HG03196 (cell line): ENCODE measurements around the gene TVP23A.

Source experiments
- ATAC-seq: cut with Tn5 transposase; IDR thresholded peaks from one replicate; pipeline ENCODE4 v1.9.1; 2021; ENCODE audit not compliant: unreplicated experiment

The TVP23A gene

DNA sequence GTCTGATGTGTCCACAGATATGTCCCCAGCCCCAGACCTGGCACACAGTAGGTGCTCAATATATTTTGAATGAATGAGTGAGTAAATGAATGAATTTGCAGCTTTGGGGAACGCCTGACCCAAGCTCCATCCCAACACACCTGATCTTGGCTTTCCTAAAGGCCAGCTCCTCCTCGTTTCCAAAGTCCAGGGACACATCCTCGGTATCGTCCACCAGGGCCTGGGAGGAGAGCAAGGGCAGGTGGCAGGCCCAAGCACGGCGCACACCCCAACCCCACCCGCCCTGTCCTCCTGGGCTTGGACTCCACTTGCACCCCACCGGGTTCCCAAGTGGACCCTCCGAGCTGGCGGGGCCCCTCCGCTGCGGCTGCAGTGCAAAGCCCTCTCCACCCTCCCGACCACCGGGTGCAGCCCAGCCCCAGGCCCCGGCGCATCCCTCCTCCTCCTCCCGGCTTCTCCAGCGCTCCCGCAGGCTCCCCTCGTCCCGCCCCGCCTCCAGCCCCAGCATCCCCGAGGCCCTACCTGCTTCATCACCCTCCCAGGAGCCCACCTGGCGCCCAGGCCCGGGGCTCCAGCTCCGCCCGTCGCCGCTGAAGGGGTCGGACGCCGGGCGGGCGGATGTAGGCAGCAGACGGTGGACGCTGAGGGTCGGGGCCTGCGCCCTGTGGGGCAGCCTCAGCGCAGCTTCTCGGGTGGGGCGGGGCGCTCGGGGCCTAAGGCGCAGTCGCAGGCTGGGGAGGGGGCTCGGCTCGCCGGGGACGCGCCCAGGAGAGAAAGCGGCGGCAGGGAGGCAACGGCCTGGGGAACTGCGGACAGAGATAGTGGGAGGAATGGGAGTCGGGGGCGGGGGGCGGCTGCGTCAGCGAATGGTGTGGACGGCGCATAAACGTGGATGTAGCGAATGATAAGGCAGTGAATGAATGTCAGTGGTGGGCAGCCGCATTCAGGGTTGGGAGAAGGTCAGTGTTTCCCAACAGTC lies at the start of gene TVP23A:
Gene TVP23A (minus strand): TSS at position 832 of the 979 bp plus-strand sequence. CDS start 301 bp downstream, at position 531.
- ATAC-seq = no peak

DNA sequence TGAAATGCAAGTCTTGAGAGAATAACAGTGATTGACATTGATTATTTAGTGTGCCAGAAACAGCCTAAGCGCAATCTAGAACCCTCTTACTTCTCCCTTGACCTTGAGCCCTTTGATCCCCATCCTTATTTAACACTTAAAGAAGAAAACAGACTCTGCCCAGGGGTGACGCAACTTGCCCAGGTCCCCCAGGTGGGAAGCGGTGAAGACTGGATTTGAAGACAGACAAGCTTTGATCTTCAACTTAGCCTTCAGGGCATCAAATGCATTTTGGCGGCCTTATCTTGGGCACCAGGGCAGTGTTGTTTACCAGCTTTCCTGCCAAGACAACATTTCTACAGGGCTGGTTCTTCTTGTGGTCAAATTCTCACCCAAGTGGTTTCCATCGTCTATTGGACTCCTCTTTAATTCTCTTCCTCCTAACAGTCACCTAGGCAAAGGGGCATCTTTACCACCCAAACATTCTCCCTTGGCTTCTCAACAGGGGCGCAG lies 49.6 kb upstream of the TVP23A start:
- ATAC-seq = no peak

DNA sequence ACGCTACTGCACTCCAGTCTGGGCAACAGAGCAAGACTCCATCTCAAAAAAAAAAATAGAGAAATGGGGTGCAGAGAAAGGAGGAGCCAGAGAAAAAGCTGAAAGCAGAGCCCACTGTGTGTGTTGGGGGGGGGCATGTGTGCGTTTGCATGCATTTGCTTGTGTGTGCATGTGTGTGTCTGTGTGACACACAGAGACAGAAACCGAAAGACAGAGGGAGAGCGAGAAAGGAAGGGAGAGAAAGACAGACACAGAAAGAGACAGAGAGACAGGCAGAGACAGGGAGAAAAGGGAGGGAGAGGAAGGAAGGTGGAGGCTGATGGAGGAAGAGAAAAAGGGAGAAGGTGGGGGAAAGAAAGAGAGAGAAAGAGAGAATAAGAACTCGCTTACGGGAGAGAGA lies 48.6 kb upstream of the TVP23A start:
- ATAC-seq = no peak

DNA sequence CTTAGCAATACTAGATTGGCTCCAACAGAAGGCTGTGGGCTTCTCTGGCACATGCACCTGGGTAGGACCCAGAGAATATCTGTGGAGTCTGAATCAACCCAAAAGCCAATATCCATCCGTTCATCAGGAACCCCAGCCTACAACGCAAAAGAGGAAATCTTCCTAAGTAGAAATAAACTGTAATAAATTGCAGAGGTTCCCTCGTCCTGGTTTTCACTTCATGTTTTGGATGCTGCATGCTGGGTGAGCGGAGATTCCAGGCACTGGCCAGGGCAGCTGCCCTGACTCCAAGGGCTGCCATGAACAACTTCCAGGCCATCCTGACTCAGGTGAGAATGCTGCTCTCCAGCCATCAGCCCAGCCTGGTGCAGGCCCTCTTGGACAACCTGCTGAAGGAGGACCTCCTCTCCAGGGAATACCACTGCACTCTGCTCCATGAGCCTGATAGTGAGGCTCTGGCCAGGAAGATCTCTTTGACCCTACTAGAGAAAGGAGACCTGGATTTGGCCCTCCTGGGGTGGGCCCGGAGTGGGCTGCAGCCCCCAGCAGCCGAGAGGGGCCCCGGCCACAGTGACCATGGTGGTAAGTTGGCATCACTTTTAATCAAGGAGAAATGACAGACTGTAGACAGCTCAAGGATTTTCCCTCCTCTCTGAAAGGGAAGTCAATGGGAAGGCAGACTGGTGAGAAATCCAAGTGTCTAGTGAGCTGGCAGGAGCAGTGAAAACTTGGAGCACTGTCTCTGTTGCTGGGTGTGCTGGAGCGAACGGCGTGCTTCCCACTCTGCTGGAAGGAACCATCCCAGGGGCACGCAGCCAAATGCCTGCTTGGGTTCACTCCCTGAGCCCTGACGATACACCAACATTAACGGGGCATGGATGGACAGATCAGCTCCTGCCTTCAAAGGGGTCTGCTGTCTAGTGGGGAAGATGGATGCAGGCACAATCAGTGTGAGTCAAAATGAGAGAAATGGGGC lies 47.7 kb upstream of the TVP23A start:
- ATAC-seq = no peak

DNA sequence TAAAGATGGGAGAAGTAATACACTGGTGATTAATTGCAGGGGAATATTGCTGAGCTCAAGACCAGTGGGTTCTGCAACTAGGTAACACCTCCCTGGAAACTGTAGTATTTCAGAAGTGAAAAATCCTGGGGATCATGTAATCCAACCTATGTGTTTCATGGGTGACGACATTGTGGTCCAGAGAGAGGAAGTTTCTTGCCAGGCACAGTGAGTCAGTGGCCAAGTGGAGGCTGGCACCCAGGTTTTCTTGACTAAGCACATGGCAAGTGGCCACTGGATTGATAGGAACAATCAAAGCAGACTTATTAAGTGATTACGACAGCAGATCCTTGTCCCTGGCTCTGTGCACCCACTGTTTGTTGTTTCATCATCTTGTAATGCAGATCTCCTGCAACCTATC lies 43.8 kb upstream of the TVP23A start:
- ATAC-seq = no peak

DNA sequence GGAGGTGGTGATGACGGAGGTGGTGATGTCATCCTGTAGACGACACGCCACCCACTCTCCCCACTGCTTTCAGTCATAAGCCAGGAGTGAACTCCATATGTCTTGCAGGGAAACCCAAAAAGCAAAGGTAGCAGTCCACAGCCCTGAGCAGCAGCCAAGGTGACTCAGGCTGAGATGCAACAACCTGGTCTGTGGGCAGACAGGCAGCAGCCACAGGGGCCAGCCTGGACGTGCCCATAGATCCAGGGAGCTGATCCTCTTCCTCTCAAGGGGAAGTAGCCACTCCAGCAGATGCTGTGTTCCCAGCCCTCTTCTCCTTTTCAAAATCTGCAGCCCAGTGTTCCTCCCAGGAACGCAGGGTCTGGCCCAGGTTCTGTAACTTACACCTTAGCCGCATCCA lies 41.1 kb upstream of the TVP23A start:
- no peak for ATAC-seq

DNA sequence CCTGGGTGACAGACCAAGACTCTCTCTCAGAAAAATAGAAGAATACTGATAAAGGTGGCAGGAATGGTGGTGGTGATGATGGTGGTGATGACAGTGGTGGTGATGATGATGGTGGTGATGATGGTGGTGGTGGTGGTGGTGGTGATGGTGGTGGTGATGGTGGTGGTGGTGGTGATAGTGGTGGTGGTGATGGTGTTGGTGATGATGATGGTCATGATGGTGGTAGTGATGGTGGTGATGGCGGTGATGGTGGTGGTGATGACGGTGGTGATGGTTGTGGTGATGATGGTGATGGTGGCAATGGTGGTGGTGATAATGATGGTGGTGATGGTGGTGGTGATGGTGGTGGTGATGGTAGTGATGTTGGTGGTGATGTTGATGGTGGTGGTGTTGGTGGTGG lies 40.4 kb upstream of the TVP23A start:
- no peak for ATAC-seq

DNA sequence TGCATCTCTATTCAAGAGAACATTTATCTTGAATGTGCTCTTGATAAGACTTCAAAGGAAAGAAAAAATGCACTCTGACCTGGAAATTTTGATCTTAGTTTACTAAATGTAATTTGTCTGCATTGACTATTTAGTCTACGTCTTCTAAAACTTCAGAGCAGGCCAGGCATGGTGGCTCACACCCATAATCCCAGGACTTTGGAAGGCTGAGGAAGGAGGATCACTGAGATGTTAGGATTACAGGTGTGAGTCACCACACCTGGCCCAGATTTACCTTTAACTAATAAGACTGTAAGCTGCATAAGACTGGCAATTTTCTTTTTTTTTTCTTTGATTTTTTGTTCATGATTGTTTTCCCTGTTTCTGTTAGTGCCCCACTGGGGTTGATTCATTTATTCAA lies 39.6 kb upstream of the TVP23A start:
- no peak for ATAC-seq

DNA sequence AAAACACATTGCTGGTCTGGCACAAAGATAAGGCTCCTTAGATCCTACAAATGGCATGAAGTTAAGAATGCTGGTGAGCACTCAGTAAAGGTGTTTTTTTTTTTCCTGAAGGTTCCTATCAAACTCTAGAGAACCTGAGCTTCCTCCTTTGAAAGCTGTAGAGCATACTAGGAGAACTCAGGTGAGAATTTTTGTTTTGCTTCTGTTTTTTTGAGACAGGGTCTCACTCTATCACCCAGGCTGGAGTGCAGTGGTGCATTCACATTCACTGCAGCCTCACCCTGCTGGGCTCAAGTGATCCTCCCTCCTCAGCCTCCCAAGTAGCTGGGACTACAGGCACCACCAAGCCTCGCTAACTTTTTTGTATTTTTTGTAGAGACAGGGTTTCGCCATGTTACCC lies 37.4 kb upstream of the TVP23A start:
- no peak for ATAC-seq

DNA sequence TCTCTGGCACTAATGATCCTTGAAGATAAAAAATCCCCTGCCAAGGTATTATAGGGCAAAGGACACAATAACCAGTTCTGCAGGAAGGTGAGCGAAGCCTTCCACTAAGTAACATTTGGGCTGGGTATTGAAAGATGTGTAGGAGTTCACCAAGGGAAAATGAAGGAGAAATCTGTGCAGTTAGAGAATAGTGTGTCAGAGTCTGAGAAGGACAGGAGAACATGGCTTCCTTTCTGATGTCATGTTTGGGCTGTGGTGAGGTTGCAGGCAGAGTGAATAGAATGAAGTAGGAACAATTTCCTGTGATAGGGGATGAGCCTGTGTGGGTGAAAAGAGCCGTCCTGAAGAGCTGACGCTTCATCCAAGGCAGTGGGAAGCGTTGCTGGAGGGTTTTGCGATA lies 34.4 kb upstream of the TVP23A start:
- no peak for ATAC-seq

DNA sequence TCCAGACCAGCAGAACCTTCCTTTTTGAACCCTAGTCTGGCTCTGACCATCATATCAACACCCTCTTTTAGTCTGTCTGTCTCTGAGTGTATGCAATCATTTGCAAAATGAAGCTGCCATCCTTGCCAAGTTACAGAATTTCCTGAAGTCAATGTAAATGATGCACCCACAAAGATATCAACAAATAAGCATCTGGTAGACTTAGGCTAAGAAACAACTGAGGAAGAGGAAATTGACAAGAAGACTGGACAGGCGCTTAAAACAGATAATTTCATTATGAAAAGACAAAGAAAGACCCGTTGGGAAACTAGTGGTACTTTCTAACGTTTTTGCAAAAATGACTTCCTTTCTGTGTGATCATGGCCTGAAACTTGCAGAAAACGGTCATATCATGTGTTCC lies 33.7 kb upstream of the TVP23A start:
- ATAC-seq = no peak

DNA sequence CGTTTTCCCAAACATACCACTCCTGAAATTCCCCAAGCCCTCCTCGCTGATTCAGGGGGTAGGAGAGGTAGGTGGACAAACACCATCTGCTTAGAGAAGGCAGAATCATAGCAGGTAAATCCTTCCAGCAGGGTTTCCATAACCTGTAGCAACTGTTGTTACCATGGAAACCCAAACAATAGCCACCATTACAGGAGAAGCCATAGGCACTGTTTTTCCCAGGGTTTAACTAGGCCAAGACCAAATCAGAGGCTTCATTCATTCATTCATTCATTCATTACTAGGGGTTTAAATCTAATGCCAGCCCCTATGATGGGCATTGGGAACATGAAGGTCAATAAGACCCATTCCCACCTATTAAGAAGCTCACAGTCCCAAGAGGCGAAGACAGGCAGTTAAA lies 32.9 kb upstream of the TVP23A start:
- ATAC-seq = no peak

DNA sequence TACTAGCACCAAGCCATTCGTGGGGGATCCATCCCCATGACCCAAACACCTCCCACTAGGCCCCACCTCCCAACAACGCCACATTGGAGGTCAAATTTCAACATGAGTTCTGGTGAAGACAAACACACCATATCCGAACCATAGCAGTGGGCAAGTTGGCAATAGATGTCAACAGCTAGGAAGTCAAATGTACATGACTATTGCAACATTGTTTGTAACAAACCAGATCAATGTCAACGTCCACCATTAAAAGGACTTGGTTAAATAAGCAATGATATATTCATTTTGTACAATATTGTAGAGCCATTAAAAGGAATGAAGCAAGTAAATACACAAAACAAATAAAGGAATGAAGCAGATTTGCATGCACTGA lies 31.9 kb upstream of the TVP23A start:
- no peak for ATAC-seq

DNA sequence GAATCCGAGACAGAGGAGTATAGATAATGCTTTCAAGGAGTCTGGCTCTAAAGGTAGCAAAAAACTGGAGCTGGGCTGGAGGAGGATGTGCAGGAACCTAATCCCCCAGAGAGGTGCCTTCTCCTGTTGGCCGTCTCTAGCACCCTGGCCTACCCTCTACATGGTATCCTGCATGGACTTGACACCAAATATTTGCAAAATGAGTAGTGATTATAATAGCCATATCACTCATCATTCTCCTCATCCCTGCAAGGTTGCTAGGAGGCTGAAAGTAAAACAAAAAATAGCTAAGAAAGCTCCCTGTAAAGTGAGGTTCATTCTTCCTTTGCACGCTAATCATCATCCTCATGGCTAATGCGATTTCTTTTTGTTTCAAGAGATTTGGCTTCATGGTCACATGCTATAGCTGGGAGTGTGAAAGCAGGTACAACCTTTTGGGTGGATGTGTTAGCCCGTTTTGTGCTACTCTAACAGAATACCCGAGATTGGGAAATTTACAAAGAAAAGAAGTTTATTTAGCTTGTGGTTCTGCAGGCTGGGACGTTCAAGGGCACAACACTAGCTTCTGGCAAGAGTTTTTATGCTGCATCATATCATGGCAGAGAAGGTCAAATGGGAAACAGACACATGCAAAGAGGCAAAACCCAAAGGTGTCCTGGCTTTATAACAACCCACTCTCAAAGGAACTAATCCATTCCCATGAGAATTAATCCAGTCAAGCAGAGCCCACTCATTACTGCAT lies 31.3 kb upstream of the TVP23A start:
- no peak for ATAC-seq

DNA sequence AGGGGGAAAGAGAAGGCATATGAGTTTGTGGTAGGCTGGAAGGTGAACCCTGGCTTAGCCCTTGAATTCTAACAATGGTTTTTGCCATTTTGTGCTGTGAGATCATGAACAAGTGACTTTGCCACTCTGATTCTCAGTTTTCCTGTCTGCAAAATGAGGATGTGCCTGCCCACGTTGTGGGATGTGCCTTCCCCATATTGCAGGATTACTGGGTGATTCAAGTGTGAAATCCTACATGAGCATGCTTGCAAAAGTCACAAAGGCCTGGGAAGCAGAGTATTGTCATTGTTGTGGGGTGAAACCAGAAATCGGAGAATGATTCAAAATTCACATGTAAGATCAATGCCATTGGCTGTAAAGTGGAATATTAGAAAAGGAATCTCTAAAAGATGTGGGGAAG lies 28.6 kb upstream of the TVP23A start:
- ATAC-seq = no peak

DNA sequence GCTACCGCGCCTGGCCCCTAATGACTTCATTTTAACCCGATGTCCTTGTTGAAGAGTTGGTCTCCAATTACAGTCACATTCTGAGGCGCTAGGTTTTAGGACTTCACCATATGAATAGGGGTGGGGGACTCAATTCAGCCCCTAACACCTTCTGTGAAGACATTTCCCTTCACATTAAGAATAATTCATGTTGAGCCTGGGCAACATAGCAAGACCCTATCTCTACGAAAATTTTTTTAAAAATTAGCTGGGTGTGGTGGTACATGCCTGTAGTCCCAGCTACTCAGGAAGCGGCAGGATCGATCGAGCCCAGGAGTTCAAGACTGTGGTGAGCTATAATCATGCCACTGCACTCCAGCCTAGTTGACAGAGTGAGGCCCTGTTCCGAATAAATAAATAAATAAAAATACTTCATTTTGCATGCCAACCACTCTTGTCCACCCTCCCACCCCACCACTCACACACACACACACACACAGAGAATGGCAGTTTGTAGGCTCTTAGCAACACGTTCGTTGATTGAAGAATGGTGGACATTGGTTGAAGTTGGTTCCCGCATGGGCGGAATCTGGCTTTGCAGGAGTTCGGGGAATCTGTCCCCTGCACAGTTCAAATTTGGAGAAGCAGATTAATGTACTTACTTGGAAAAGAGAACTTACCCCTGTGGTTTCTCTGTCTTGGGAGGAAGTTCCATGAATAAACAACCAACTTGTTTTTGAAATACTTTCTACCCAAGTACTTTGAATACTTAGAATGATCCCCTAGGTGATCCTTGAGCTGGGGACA lies 27.8 kb upstream of the TVP23A start:
- no peak for ATAC-seq

DNA sequence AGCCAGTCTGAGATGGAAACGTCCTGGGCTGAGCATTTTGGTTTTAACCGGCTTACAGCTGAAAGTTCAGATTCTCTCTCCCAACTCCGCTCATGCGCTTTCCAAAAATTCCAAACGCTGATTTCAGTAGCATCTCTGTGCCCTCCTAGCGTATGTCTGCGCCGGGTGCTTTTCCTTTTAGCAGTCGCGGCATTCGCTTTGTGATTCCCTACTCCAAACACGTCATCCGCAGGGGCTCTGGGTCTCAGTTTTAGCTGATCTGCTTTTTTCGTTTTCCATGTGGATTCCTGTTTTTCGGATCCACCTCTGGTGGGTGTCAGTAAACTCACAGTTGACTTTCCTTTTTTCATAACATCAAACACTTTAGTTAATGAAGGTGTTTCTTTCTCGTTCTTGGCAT lies 22.1 kb upstream of the TVP23A start:
- no peak for ATAC-seq

DNA sequence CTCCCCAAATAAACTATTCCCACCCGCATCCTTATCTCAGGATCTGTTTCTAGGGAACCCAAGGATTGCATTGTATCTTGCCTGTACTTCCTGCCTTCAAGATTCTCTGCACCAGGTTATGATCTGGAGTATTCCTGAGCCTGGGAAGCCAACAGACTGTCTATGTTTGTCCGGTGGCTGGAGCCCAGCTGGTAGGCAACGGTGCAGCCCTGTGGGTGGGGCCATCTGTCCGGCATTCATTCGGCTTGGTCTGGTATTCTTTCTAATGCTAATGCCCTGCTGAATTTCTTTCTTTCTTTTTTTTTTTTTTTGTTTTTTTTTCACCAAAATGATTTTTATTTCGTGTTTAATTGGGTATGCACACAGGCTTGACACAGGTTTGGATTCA lies 20.7 kb upstream of the TVP23A start:
- ATAC-seq = no peak

DNA sequence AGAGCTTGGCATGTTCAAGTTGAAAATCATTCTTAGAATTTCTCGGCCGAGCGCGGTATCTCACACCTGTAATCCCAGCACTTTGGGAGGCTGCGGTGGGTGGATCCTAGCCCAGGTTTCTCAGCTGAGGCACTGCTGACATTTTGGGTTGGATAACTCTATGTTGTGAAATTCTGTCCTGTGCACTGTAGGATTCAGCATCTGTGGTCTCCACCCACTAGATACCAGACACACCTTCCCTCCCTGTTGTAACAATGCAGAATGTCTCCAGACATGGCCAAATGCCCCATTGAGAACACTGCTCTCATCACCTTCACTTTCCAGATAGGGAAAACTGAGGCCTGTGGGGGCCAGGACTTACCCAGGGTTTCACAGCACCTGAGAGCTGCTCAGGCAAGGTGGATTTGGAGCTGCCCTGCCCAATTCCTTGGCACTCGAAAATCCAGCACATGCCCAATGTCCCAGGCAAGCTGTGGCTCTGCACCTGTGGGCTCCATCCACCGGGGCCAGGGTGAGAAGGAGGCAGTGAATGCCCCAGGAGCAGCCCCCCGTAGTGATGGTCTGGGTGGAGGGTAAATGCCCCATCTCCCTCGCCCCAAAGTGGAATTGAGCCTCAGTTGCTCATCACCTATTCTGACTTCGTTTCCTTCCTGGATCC lies 20.2 kb upstream of the TVP23A start:
- no peak for ATAC-seq
